Epithelial cell of proximal tubule (primary cell): ENCODE results near the gene SPECC1L. TPM values are rescaled to one million over a fixed set of nuclear protein-coding genes. Genes with fewer than 3 reads are reported as not detected.

Source experiments
- DNase-seq: peaks from one replicate; pipeline ENCODE4 v3.0.0-alpha.2; 2011; ENCODE audit warnings: low read depth
- H3K4me3 ChIP-seq: 2 replicates; pipeline ENCODE4 v1.5.1; 2011; ENCODE audit warnings: low read depth, mild to moderate bottlenecking, low read length
- total RNA-seq: library from RNA; depleted of rRNA; stranded (reverse); fragments of >200 nt; gene quantifications from 2 replicates; pipeline ENCODE4 v1.2.3, GENCODE V29; 2015
- TF ChIP-seq, protein P1 (sequence below): conservative IDR thresholded peaks from 2 replicates; pipeline ENCODE4 v1.5.1; 2012; ENCODE audit warnings: low read depth, mild to moderate bottlenecking, low read length

The SPECC1L gene
- total RNA-seq, 1 donor from 2014 or later: 22.7 TPM

DNA sequence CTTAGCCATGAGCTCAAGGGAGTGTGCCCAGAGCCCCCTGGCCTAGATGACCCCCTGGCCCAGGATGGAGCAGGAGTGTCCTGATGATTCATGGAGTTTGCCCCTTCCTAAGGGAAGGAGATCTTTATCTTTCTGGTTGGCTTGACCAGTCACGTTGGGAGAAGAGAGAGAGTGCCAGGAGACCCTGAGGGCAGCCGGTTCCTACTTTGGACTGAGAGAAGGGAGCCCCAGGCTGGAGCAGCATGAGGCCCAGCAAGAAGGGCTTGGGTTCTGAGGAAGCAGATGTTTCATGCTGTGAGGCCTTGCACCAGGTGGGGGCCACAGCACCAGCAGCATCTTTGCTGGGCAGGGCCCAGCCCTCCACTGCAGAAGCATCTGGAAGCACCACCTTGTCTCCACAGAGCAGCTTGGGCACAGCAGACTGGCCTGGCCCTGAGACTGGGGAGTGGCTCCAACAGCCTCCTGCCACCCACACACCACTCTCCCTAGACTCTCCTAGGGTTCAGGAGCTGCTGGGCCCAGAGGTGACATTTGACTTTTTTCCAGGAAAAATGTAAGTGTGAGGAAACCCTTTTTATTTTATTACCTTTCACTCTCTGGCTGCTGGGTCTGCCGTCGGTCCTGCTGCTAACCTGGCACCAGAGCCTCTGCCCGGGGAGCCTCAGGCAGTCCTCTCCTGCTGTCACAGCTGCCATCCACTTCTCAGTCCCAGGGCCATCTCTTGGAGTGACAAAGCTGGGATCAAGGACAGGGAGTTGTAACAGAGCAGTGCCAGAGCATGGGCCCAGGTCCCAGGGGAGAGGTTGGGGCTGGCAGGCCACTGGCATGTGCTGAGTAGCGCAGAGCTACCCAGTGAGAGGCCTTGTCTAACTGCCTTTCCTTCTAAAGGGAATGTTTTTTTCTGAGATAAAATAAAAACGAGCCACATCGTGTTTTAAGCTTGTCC, 171.0 kb downstream of the SPECC1L start:
- TF ChIP-seq, protein P1, sequence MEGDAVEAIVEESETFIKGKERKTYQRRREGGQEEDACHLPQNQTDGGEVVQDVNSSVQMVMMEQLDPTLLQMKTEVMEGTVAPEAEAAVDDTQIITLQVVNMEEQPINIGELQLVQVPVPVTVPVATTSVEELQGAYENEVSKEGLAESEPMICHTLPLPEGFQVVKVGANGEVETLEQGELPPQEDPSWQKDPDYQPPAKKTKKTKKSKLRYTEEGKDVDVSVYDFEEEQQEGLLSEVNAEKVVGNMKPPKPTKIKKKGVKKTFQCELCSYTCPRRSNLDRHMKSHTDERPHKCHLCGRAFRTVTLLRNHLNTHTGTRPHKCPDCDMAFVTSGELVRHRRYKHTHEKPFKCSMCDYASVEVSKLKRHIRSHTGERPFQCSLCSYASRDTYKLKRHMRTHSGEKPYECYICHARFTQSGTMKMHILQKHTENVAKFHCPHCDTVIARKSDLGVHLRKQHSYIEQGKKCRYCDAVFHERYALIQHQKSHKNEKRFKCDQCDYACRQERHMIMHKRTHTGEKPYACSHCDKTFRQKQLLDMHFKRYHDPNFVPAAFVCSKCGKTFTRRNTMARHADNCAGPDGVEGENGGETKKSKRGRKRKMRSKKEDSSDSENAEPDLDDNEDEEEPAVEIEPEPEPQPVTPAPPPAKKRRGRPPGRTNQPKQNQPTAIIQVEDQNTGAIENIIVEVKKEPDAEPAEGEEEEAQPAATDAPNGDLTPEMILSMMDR: no peak
- H3K4me3 ChIP-seq: no peak overlapping the region
- no peak for DNase-seq

DNA sequence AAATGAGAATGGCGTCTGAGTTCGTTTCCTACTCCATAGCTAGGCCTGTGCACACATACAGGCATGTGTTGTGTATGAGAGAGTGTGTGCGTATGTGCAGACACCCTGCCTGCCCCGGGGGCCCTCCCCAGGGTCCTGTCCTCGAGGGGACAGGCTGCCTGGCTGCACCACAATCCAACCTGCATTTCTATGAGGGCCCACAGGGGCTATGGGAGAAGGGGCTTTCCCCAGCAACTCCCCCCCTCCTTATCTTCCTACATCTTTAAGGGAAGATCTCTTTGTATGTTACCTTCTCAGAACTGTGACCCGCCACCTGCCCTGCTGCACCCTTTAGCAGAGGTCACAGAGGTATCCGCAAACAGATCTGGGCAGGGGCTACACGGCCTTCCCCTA, 171.7 kb downstream of the SPECC1L start:
- no peak for DNase-seq
- no peak overlapping the region for H3K4me3 ChIP-seq
- TF ChIP-seq, protein P1: no peak

DNA sequence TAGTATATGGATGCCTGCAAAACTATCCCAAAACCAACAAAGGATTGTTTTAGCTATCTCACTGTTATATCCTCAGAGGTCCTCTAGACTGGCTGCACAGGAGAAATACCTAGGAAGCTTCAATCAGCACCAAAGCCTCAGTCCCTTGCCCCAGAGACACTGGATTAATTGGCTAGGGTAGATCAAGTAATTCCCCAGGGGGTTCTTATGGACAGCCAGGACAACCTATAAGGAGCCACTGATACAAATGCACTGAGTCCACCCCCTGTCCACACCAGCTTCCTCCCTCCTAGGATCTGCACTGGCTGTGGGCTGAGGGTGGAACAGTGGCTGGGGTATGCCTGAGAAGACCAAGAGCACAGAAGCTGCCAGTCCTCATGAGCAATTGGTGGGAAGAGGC, 173.0 kb downstream of the SPECC1L start:
- no peak for DNase-seq

DNA sequence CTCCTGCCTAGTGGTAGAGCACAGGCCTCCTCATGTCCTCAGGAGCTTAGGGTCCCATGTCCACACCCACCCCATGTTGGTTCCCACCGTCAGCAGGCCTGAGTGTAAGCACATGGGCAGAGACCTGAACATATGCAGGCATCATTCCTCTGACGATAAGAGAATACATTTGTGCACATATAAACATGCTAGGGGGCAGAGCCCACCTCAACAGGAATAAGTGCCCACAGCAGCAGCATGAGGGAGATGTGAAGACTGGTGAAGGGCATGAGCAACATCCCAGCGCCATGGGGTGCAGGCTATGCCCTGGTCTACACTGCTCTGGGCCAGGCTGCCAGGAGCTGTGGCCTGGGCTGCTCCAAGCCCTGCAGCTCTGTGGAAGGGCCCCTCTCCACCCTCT, 173.6 kb downstream of the SPECC1L start:
- TF ChIP-seq, protein P1: no peak
- DNase-seq: no peak
- no peak overlapping the region for H3K4me3 ChIP-seq

More for the DNA sequence above, 173.0 kb downstream of the SPECC1L start:
- H3K4me3 ChIP-seq: no peak overlapping the region
- TF ChIP-seq, protein P1: no peak

DNA sequence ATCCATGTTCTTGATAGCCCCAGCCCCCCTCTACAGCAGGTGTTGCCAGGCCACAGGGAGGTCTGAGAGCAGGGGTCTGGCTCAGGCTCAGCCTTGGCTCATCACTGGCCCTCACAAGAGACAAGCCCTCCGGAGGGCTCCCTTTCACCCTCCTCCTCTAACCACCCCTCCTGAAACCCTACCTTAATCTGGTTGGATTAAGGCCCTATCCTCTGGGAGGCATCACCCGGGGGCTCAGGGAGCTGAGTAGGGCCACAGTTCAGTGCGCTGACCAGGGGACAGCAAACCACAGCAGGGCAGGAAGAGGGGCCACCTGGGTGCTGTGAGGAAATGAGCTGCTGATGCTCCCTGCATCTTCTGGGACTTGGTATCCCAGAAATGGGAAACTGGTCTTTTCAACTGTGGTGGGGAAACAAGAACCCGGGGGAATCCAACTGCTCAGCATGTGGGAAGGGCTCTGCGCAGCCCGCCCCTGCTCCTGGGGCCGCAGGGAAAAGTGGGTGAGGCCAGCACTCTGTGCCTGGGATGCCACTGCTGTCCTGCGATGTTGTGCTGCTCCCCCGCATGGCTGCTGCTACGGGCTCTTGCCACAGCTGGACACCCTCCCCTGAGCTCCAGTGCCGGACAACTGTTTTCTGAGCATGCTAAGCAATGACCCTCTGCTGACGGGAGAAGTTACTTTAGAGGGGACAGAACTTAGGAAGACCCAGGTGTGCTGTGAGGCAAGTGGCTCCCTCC, 174.3 kb downstream of the SPECC1L start:
- no peak for DNase-seq
- TF ChIP-seq, protein P1: no peak
- H3K4me3 ChIP-seq: no peak overlapping the region

DNA sequence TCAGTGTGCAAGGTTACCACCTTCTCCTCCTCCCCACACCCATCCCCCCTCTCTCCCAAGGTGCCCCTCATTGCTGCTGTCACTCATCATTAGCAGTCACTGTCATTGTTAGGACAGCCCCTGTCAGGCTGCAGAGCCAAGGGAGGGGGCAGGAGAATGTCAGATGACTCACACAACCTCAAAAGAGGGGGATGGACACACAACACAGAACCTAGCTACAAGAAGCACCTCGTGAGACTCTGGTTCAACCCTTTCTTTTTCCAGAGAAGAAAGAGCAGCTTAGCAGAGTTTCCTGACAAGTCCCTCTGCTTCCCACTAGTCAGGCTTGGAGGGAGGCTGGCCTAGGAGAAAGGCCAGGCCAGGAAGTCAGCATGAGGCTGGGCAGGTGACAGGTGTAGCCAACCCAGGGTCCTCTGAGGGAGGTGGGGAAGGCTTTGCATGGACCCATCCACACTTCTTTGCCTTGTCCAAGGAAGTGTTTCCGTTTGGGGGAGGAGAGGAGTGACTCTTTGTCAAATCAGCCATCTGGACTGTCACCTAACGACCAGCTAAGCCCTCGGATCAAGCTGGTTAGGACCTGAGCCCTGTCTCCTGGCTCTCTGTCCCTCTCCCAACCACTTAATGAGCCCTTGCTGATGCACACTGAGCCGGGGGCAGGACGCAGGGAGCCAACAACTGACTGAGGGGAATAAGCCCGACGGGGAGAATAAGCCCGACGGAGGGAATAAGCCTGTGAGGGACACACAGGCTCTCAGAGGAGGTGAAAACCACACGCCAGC, 175.0 kb downstream of the SPECC1L start:
- no peak overlapping the region for H3K4me3 ChIP-seq
- DNase-seq: no peak
- TF ChIP-seq, protein P1: no peak
